ENCODE results near the gene ELMO1. TPM values are rescaled to one million over a fixed set of nuclear protein-coding genes. Genes with fewer than 3 reads are reported as not detected.

The ELMO1 gene
- total RNA-seq, 1 donor from 2014 or later: 132 TPM

DNA sequence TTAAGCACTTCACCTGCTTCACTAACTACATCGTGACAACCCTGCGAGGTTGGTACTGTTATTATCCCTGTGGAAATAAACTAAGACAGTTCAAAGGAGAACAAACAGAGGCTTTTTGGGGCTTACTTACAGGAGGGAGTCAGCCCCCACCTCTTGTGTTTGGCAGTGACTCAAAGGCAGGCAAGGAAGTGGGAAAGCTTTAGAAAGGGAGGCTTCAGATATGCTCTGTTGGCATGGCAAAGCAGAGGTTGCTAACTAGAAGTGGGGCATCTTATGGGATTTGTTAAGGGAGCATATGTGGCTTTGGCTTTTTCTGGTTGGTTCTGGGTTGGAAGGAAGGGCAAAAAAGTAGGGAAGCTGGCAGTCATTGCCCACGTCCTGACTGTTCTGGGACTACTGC, 639.6 kb downstream of the ELMO1 start:
- CTCF ChIA-PET: no interaction called here
- no peak for DNase-seq
- H3K27ac Mint-ChIP-seq: no peak overlapping the region
- ATAC-seq (ENCODE audit: low read depth): no peak
- no peak overlapping the region for H3K4me3 Mint-ChIP-seq
- TF ChIP-seq, protein P1, sequence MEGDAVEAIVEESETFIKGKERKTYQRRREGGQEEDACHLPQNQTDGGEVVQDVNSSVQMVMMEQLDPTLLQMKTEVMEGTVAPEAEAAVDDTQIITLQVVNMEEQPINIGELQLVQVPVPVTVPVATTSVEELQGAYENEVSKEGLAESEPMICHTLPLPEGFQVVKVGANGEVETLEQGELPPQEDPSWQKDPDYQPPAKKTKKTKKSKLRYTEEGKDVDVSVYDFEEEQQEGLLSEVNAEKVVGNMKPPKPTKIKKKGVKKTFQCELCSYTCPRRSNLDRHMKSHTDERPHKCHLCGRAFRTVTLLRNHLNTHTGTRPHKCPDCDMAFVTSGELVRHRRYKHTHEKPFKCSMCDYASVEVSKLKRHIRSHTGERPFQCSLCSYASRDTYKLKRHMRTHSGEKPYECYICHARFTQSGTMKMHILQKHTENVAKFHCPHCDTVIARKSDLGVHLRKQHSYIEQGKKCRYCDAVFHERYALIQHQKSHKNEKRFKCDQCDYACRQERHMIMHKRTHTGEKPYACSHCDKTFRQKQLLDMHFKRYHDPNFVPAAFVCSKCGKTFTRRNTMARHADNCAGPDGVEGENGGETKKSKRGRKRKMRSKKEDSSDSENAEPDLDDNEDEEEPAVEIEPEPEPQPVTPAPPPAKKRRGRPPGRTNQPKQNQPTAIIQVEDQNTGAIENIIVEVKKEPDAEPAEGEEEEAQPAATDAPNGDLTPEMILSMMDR (IDR thresholded peaks at IDR 0.05): no peak
- no peaks in the 10 kb centered on the region for H3K36me3 Mint-ChIP-seq (ENCODE audit: low read depth)
- intact Hi-C loops (cut with micrococcal nuclease): no loop called here
- no peaks in the 10 kb centered on the region for H3K9me3 Mint-ChIP-seq
- no peaks in the 10 kb centered on the region for H3K4me1 Mint-ChIP-seq
- POLR2A ChIA-PET: no interaction called here
- peaks cover 5% of the 10 kb centered on the region for H3K27me3 Mint-ChIP-seq

DNA sequence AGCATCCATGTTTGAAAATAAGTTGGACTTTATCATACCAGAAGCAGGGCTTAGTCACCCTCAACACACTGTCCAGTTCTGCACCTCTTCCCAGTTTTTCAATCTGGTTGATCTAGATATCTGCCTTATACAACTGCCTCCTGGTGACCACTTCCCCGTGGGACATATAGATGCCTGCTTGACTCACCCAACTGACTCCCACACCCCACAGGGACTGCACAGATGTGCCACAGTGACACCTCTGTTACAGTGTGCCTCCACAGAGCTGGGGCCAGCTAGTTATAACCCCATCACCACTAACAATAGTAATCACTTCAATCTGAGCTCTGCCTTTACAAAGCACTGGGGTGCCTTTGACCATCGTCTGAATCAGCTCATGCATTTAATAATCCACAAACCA, 641.8 kb downstream of the ELMO1 start:
- intact Hi-C loops (cut with micrococcal nuclease): no loop called here
- POLR2A ChIA-PET: no interaction called here
- no peak for ATAC-seq (ENCODE audit: low read depth)

More for the DNA sequence above, 641.8 kb downstream of the ELMO1 start:
- Mint-ChIP-seq H3K27ac (no peak overlapping the region), H3K36me3 (ENCODE audit: low read depth) (no peaks in the 10 kb centered on the region), H3K9me3 (no peaks in the 10 kb centered on the region), H3K4me1 (peaks cover 5% of the 10 kb centered on the region), H3K4me3 (no peak overlapping the region), H3K27me3 (peaks cover 5% of the 10 kb centered on the region)
- TF ChIP-seq, protein P1 (IDR thresholded peaks at IDR 0.05): no peak
- DNase-seq: no peak
- CTCF ChIA-PET: no interaction called here

Other genes starting within 250 kb of the ELMO1 start
- not detected in 2 replicates for gene GPR141, start 234.9 kb upstream of the ELMO1 start, total RNA-seq

Measured in activated B cell treated with CpG ODN at 0.5 μM for 24 hours (primary cell).